ENCODE results near the gene GTF2H1.

- TF ChIP-seq, protein P1, sequence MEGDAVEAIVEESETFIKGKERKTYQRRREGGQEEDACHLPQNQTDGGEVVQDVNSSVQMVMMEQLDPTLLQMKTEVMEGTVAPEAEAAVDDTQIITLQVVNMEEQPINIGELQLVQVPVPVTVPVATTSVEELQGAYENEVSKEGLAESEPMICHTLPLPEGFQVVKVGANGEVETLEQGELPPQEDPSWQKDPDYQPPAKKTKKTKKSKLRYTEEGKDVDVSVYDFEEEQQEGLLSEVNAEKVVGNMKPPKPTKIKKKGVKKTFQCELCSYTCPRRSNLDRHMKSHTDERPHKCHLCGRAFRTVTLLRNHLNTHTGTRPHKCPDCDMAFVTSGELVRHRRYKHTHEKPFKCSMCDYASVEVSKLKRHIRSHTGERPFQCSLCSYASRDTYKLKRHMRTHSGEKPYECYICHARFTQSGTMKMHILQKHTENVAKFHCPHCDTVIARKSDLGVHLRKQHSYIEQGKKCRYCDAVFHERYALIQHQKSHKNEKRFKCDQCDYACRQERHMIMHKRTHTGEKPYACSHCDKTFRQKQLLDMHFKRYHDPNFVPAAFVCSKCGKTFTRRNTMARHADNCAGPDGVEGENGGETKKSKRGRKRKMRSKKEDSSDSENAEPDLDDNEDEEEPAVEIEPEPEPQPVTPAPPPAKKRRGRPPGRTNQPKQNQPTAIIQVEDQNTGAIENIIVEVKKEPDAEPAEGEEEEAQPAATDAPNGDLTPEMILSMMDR (IDR thresholded peaks at IDR 0.05) = no peak
- TF ChIP-seq POLR2AphosphoS5 (IDR thresholded peaks at IDR 0.05) = no peak
Observed at GRCh38 chr11:18299721-18300120, 22.6 kb upstream of the GTF2H1 start.
